ENCODE results near the gene PLRG1.

- TF ChIP-seq, protein P1, sequence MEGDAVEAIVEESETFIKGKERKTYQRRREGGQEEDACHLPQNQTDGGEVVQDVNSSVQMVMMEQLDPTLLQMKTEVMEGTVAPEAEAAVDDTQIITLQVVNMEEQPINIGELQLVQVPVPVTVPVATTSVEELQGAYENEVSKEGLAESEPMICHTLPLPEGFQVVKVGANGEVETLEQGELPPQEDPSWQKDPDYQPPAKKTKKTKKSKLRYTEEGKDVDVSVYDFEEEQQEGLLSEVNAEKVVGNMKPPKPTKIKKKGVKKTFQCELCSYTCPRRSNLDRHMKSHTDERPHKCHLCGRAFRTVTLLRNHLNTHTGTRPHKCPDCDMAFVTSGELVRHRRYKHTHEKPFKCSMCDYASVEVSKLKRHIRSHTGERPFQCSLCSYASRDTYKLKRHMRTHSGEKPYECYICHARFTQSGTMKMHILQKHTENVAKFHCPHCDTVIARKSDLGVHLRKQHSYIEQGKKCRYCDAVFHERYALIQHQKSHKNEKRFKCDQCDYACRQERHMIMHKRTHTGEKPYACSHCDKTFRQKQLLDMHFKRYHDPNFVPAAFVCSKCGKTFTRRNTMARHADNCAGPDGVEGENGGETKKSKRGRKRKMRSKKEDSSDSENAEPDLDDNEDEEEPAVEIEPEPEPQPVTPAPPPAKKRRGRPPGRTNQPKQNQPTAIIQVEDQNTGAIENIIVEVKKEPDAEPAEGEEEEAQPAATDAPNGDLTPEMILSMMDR (IDR thresholded peaks at IDR 0.05), result no peak
- TF ChIP-seq POLR2AphosphoS5 (IDR thresholded peaks at IDR 0.05), result no peak
- no peak for TF ChIP-seq POLR2A (IDR thresholded peaks at IDR 0.05)
- no peak for TF ChIP-seq EP300 (IDR thresholded peaks at IDR 0.05; ENCODE audit: low read depth)
Observed at GRCh38 chr4:154569028-154569427, 18.8 kb upstream of the PLRG1 start.

Data from transverse colon (tissue), 4 donors.